Heart left ventricle (tissue), 13 donors: ENCODE results near the gene GNA15.

Experiments used
- CTCF ChIP-seq, 12 donors: fragments of 200-600 bp; sonication (generic) in 4 of 12; IDR thresholded peaks; one replicate each; pipeline versions ENCODE4 v1.5.0 to v1.8.0; 2018 to 2022; ENCODE audit warnings: antibody characterized with exemption in 12 of 12, mild to moderate bottlenecking in 5 of 12
- POLR2A ChIP-seq, 2 donors: fragments of 450-650 bp; IDR thresholded peaks; one replicate each; pipeline ENCODE4 v1.6.1; 2017; ENCODE audit warnings: antibody characterized with exemption in 2 of 2, mild to moderate bottlenecking in 2 of 2, moderate library complexity in 2 of 2
- donor health status: ischemic (EF 13 %, LVEDD 7.1; RV severe dilation, severe dysfunction).
- donor health status: DM: no; HTN: yes; CAD: no.
- donor health status: DM: no; HTN: no; CAD: no.
- donor health status: ischemic (EF 25% LVEDD 6.9; RV normal size, moderate dysfunction).
- donor health status: ischemic (EF 25% LVEDD 5.7; RV mildly dilated, moderate dysfunction).
- donor health status: ischemic (EF 35%, LVEDD 5.7; RV mildly dilated, moderate dysfunction).
- donor health status: nonischemic (EF 11% LVEDD 7.7; RV severe dilation, severe dysfunction).
- donor health status: DM: yes; HTN: yes; CAD: no.
- donor health status: PGD.
- donor health status: ischemic (EF 29% LVEDD 5.4; RV normal size, mild dysfunction).
- donor health status: nonischemic (EF 23%, LVEDD 6.1; RV moderate dilation, normal function).

GRCh38 chr19:3123956-3124355 lies 11.9 kb upstream of the GNA15 start:
- TF ChIP-seq CTCF (IDR thresholded peaks at IDR 0.05) = no peak
- TF ChIP-seq POLR2A (IDR thresholded peaks at IDR 0.05) = no peak
